HG02852 (cell line): ENCODE data around the gene EIF4G1.

Source experiments
- ATAC-seq: cut with Tn5 transposase; IDR thresholded peaks from one replicate; pipeline ENCODE4 v1.9.1; 2021; ENCODE audit warnings: mild to moderate bottlenecking, moderate library complexity; ENCODE audit not compliant: unreplicated experiment

EIF4G1 gene

GRCh38 chr3:184306341-184306972 lies 7.9 kb upstream of the EIF4G1 start:
- no peak for ATAC-seq

GRCh38 chr3:184307915-184308314 lies 6.5 kb upstream of the EIF4G1 start:
- no peak for ATAC-seq

- ATAC-seq, result no peak
Measured at GRCh38 chr3:184308744-184309143, 5.7 kb upstream of the EIF4G1 start.

GRCh38 chr3:184311633-184312032 lies 2.8 kb upstream of the EIF4G1 start:
- ATAC-seq, result no peak

GRCh38 chr3:184314700-184315542 lies 515 bp downstream of the EIF4G1 start:
- peak; percentile 42 for ATAC-seq

- peak; percentile 2 for ATAC-seq
Measured at GRCh38 chr3:184315543-184315867, 1.1 kb downstream of the EIF4G1 start.

- ATAC-seq, result no peak
Measured at GRCh38 chr3:184315871-184316661, 1.7 kb downstream of the EIF4G1 start.

- ATAC-seq, result no peak
Measured at GRCh38 chr3:184316792-184317191, 2.4 kb downstream of the EIF4G1 start.

- no peak for ATAC-seq
Measured at GRCh38 chr3:184317201-184317600, 2.8 kb downstream of the EIF4G1 start.

- ATAC-seq, result no peak
Measured at GRCh38 chr3:184320104-184320445, 5.7 kb downstream of the EIF4G1 start.

GRCh38 chr3:184321666-184322065 lies 7.3 kb downstream of the EIF4G1 start:
- no peak for ATAC-seq

- no peak for ATAC-seq
Measured at GRCh38 chr3:184322731-184323487, 8.5 kb downstream of the EIF4G1 start.

- ATAC-seq, result no peak
Measured at GRCh38 chr3:184323696-184324095, 9.3 kb downstream of the EIF4G1 start.

- ATAC-seq, result no peak
Measured at GRCh38 chr3:184325269-184325668, 10.9 kb downstream of the EIF4G1 start.

GRCh38 chr3:184325715-184326369 lies 11.4 kb downstream of the EIF4G1 start:
- ATAC-seq, result no peak

- ATAC-seq, result no peak
Measured at GRCh38 chr3:184327171-184327570, 12.8 kb downstream of the EIF4G1 start.

GRCh38 chr3:184328516-184328915 lies 14.1 kb downstream of the EIF4G1 start:
- ATAC-seq, result no peak

- ATAC-seq, result no peak
Measured at GRCh38 chr3:184332370-184333090, 18.1 kb downstream of the EIF4G1 start.

GRCh38 chr3:184333190-184333589 lies 18.8 kb downstream of the EIF4G1 start:
- no peak for ATAC-seq

GRCh38 chr3:184333700-184334099 lies 19.3 kb downstream of the EIF4G1 start:
- no peak for ATAC-seq
